Myocyte (in vitro differentiated cells): Measurements from ENCODE around the gene TENT4A. TPM values are rescaled to one million over a fixed set of nuclear protein-coding genes. Genes with fewer than 3 reads are reported as not detected.

Source experiments
- DNase-seq: peaks from one replicate; pipeline ENCODE4 v3.0.0-alpha.2; 2012; ENCODE audit warnings: low read depth
- total RNA-seq: library from RNA; depleted of rRNA; stranded (reverse); fragments of >200 nt; gene quantifications from 2 replicates; pipeline ENCODE4 v1.2.3, GENCODE V29; 2014

TENT4A gene
- total RNA-seq, 1 donor from 2014 or later = 11.1 TPM

DNA sequence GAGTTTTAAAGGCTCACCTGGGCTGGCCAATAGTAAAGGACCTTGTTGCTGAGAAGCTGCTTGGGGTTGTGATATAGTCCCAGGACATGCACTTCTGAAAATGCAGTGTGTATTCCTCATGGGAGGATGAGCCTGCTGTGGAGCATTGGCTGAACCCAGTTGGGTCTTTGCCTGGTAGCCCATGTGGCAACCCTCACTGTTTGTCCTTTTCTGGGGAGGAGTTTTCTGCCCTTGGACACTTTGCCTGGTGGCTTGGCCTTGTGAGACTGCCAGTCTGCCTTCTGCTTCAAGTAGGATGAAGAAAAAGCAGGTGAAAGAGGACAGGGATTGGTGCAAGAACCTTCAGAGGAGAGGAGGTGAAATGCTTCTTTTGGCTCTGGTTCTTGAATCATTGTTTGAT lies 4.0 kb downstream of the TENT4A start:
- no peak for DNase-seq

DNA sequence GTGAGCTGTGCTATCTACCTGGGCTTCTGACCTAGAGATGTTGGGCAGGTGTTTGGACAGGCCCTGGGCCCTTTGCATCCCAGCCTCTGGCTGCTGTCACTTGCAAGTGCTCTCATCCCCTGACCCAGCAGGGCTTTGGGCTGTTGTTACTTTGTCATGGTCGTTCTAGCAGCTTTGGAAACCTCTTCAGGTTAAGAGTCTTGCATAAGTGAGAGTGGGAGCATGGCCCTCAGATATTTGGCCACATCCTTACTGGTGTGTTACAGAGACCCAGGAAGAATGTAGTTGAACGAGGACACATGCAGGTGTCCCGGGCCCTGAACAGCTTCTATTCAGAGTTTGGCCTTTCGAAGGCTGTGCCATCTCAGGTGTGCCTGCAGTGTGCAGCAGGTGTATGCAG lies 4.5 kb downstream of the TENT4A start:
- no peak for DNase-seq

- no peak for DNase-seq
Observed at GRCh38 chr5:6718161-6718681, 5.0 kb downstream of the TENT4A start.

- no peak for DNase-seq
Observed at GRCh38 chr5:6718718-6719117, 5.5 kb downstream of the TENT4A start.

- DNase-seq = no peak
Observed at GRCh38 chr5:6719417-6719816, 6.2 kb downstream of the TENT4A start.

GRCh38 chr5:6719896-6720560 lies 6.8 kb downstream of the TENT4A start:
- DNase-seq = no peak

GRCh38 chr5:6720561-6720921 lies 7.3 kb downstream of the TENT4A start:
- no peak for DNase-seq

DNA sequence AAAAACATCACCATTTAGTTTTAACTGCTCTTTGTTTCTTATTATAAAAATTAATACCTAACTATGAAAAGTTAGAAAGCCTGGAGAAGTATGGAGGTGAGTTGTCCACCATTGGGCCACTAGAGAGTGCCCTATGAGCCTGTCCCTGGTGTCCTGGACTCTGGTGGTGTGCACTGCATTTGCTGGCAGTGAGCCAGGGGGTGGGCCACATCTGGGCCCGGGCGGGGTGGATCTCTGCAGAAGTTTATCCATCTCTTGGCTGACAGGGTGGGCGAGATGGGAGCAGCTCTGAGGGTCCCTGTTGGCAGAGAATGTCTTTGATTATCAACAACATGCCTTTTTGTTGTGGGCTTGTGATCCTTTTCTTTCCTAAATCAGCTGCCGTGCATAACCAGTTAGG lies 8.2 kb downstream of the TENT4A start:
- peak; percentile 28 for DNase-seq

- peak; percentile 19 for DNase-seq
Observed at GRCh38 chr5:6722015-6722414, 8.8 kb downstream of the TENT4A start.

DNA sequence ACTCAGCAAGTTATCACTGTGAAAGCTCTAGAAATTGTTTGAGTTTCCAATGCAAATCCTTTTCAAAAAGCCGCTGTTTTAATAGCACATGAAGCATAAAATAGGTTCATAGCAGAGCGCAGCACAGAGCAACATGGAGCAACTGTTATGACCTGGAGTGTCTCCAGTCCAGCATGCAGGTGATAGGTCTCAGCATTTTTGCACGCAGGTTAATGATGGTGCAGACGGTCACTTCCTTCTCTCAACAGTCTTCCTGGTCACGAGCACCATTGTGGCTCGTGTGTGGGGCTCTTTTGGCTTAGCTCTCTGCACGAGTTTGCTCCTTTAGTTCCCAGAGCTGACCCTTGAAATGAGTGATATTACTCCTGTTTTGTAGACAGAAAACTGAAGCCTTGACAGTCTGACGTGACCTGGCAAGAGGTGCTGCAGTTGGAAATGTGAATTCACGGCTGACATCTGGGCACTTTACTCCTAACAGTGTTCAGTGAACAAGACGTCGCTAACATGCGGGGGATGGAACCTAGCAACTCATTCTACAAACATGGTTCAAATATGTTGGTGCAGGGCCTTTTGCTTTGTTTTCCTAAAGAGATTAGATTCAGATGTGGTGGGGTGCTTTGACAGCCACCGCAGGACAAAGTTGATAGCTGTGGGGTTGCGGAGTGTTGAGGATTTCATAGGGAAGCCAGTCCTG lies 10.0 kb downstream of the TENT4A start:
- no peak for DNase-seq

GRCh38 chr5:6723816-6724300 lies 10.6 kb downstream of the TENT4A start:
- no peak for DNase-seq

- DNase-seq = peak; percentile 63
Observed at GRCh38 chr5:6724321-6724929, 11.2 kb downstream of the TENT4A start.

DNA sequence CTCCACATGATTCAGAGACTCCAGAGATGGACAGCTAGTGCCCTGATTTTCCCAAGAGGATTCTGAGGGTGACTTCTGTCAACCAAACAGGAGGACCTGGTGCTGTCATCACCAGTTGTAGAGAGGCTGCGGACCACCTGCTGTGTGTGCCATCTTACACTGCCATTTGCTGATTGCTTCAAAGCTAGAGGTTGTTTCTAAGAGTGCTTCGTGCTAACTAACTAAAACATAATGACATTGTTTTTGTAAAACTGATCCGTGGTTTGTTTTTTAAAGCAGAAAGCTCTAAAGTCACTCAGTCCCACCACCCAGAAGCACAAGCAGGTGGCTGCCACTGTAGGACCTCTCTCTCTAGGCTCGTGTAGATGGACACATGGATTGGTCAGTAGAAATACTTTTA lies 12.2 kb downstream of the TENT4A start:
- peak; percentile 32 for DNase-seq

DNA sequence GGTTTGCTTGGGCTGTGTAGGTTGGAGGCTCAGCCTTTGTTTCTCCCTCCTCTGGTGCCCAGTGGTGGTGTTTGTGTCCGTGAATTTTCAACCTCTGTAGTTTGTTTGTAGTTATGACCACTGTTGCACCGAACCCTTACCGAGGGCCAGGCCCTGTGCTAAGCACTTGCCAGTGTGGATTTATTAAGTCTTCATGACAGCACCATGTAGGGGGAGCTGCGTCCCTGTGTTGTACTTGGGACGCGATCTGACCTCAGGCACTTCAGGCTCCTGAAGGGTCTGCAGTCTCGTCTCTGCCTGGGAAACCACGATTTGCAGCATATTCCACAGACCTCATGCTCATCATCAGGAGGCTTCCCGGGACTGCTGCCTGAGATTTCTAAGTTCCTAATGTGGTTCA lies 12.8 kb downstream of the TENT4A start:
- peak; percentile 47 for DNase-seq

- DNase-seq = no peak
Observed at GRCh38 chr5:6727231-6727630, 14.0 kb downstream of the TENT4A start.

DNA sequence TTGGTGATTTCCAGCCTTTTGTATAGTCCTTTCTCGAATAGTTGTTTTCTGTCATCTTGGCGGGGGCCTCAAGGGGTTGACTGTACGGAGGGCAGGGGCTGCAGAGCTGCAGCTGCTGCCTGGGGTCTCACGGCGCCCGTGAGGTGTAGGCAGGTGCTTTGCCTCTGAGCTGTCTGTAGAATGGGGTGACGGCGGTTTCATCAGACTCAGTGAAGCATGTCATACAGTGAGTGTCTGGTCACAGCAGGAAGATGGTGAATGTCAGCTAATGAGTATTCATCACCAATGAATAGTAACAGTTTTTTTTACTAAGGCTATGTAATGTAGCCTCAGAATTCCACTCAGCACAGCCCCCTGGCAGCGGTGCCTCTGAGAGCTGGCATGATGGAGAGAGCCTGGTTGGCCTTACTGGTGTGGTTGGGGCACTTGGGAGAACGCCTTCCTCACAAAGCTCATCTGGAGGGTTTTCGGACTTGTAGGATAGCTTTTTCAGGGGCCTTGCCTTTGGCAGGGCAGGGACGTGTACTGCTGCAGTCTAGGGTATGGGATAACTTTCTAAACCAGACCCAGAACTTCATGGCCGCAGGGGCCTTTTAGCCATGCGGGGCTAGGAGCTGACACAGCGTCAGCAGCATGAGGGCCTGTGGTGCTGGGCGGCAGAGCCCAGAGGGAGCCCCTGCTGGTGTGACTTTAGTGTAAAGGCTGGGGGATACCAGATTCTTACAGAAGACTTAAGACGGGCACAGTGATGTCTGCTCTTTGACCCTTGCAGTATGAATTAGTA lies 15.0 kb downstream of the TENT4A start:
- no peak for DNase-seq

- DNase-seq = no peak
Observed at GRCh38 chr5:6728795-6729183, 15.6 kb downstream of the TENT4A start.

- DNase-seq = peak; percentile 82
Observed at GRCh38 chr5:6729386-6730310, 16.4 kb downstream of the TENT4A start.

DNA sequence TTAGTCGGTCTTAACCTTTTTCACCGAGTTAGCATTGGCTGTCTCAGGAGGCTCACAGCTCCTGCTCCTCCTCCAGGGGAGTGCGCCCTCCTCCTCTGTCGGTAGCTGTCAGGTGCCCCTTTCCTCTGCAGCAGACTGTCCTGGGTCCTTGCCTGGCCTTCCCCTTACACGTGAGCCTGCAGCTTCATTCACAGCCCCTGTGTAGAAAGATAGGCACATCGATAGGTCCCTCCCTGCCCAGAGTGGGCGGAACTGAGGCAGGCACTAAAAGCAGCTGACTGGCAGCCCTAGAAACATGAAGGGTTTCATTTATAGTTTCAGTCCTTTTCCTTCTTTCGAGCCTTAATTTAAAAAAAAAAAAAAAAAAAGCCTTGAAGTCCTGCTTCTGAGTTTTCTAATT lies 17.2 kb downstream of the TENT4A start:
- no peak for DNase-seq

DNA sequence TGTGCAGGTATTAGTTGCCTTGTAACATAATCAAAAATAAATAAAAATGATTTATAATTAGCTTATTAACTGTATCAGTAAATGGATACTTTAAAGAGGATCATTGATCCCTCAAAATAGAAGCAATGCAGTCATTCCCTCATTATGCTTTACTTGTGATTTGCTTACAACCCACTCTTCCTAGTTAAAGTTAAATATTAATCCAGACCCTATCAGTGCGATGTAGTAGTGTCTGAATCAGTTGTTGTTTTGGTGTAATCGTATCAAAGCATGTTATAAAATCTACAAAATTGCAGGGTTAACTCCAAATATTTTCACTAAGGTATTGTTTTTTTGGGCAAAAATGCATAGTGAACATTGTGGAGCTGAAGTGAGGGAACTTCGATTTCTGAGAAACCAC lies 17.6 kb downstream of the TENT4A start:
- no peak for DNase-seq
